SK-N-SH (cell line): ENCODE results near the gene EFCAB6. TPM values are rescaled to one million over a fixed set of nuclear protein-coding genes. Genes with fewer than 3 reads are reported as not detected.

Experiments
- CTCF ChIA-PET: fragments of 300-600, 350-600 bp; formaldehyde crosslinking; extraction: SDS; loops from one replicate; lab custom pipeline; 2021; lab: Yijun Ruan, JAX
- POLR2A ChIA-PET: fragments of 350-600 bp; sonication (Branson Sonifier 250); formaldehyde crosslinking; extraction: SDS; loops from one replicate; lab custom pipeline; 2020; ENCODE audit warnings: antibody characterized with exemption, inconsistent platforms; lab: Yijun Ruan, JAX
- DNase-seq: peaks from one replicate; pipeline ENCODE4 v3.0.0; 2012
- H2AFZ ChIP-seq: fragments of 200-600 bp; sonication (generic); 2 replicates; pipeline ENCODE4 v1.8.1; 2016; ENCODE audit warnings: antibody characterized with exemption, mild to moderate bottlenecking, low read depth
- H3F3A ChIP-seq: fragments of 200-600 bp; sonication (generic); replicated peaks from 2 replicates; pipeline ENCODE3; 2016; ENCODE audit warnings: antibody characterized with exemption, mild to moderate bottlenecking; ENCODE audit not compliant: insufficient read depth
- H3K27ac ChIP-seq, 2 experiments: fragments of 200-500 bp in 1 of 2; fragments of 200-600 bp in 1 of 2; sonication (Bioruptor generic) in 1 of 2; sonication (generic), shearing (Covaris generic) in 1 of 2; 2 replicates each; pipeline versions ENCODE4 v1.5.1 to v1.6.1; 2014 to 2016; ENCODE audit warnings: low read depth in 2 of 2, inconsistent platforms in 1 of 2, low read length in 1 of 2, mild to moderate bottlenecking in 1 of 2, mixed read lengths in 1 of 2
- H3K27me3 ChIP-seq: fragments of 200-600 bp; sonication (generic), shearing (Covaris generic); 2 replicates; pipeline ENCODE4 v1.6.1; 2016; ENCODE audit warnings: mixed run types; ENCODE audit not compliant: insufficient read depth
- H3K36me3 ChIP-seq, 2 experiments: fragments of 200-500 bp in 1 of 2; fragments of 200-600 bp in 1 of 2; sonication (Bioruptor generic) in 1 of 2; sonication (generic) in 1 of 2; replicated peaks in 1 of 2; 2 replicates each; pipeline versions ENCODE3 to v1.5.1; 2014 to 2016; ENCODE audit warnings: low read length in 1 of 2, mild to moderate bottlenecking in 1 of 2; ENCODE audit not compliant: insufficient read depth in 2 of 2, control insufficient read depth in 1 of 2
- H3K4me1 ChIP-seq, 2 experiments: fragments of 200-500 bp in 1 of 2; fragments of 200-600 bp in 1 of 2; sonication (Bioruptor generic) in 1 of 2; sonication (generic), shearing (Covaris generic) in 1 of 2; 2 replicates each; pipeline versions ENCODE4 v1.5.1 to v1.6.1; 2014 to 2016; ENCODE audit warnings: low read depth in 1 of 2, low read length in 1 of 2, mixed run types in 1 of 2; ENCODE audit not compliant: insufficient read depth in 2 of 2, control insufficient read depth in 1 of 2
- H3K4me2 ChIP-seq: fragments of 200-600 bp; sonication (generic), shearing (Covaris generic); 2 replicates; pipeline ENCODE4 v1.6.1; 2017; ENCODE audit warnings: mixed run types
- H3K4me3 ChIP-seq, 2 experiments: fragments of 200-500 bp in 1 of 2; fragments of 200-600 bp in 1 of 2; sonication (Bioruptor generic) in 1 of 2; sonication (generic), shearing (Covaris generic) in 1 of 2; 2 replicates each; pipeline versions ENCODE4 v1.5.1 to v1.8.1; 2014 to 2016; ENCODE audit warnings: low read depth in 2 of 2, inconsistent platforms in 1 of 2, low read length in 1 of 2, mild to moderate bottlenecking in 1 of 2, mixed read lengths in 1 of 2, moderate library complexity in 1 of 2
- H3K79me2 ChIP-seq: fragments of 200-600 bp; sonication (generic); 2 replicates; pipeline ENCODE4 v1.8.1; 2017; ENCODE audit warnings: mild to moderate bottlenecking; ENCODE audit not compliant: insufficient read depth
- H3K9ac ChIP-seq: fragments of 200-600 bp; sonication (generic); 2 replicates; pipeline ENCODE4 v1.6.1; 2017; ENCODE audit warnings: mixed run types
- H3K9me2 ChIP-seq: fragments of 200-600 bp; sonication (generic); 2 replicates; pipeline ENCODE4 v1.6.1; 2017; ENCODE audit warnings: mixed run types
- H3K9me3 ChIP-seq: fragments of 200-600 bp; sonication (generic); 2 replicates; pipeline ENCODE4 v1.6.1; 2017; ENCODE audit warnings: mixed run types, mild to moderate bottlenecking, moderate library complexity
- H4K20me1 ChIP-seq: fragments of 200-600 bp; sonication (generic); 2 replicates; pipeline ENCODE4 v1.6.1; 2017; ENCODE audit warnings: mild to moderate bottlenecking, mixed run types; ENCODE audit not compliant: insufficient read depth
- CHD2 ChIP-seq: fragments of 150-350 bp; IDR thresholded peaks from 2 replicates; pipeline ENCODE4 v1.6.1; 2018; ENCODE audit warnings: low read length; ENCODE audit not compliant: partially characterized antibody
- CTCF ChIP-seq: fragments of 200-600 bp; sonication (generic); IDR thresholded peaks from 2 replicates; pipeline ENCODE4 v1.6.1; 2017; ENCODE audit warnings: antibody characterized with exemption, mild to moderate bottlenecking, moderate library complexity
- EZH2phosphoT487 ChIP-seq: fragments of 200-600 bp; sonication (generic); IDR thresholded peaks from 2 replicates; pipeline ENCODE4 v1.6.1; 2017; ENCODE audit warnings: low read depth, mixed run types, mild to moderate bottlenecking, antibody characterized with exemption, moderate library complexity, borderline replicate concordance
- FOXM1 ChIP-seq: IDR thresholded peaks from 2 replicates; pipeline ENCODE4 v1.4.0; 2012; ENCODE audit warnings: low read depth, mild to moderate bottlenecking
- GABPA ChIP-seq: IDR thresholded peaks from 2 replicates; pipeline ENCODE4 v1.4.0; 2012; ENCODE audit warnings: low read depth, mild to moderate bottlenecking
- IRF3 ChIP-seq: fragments of 150-350 bp; IDR thresholded peaks from 2 replicates; pipeline ENCODE4 v1.6.1; 2016; ENCODE audit warnings: mild to moderate bottlenecking, low read depth, low read length
- JUND ChIP-seq: IDR thresholded peaks from 2 replicates; pipeline ENCODE4 v1.4.0; 2012
- MXI1 ChIP-seq: IDR thresholded peaks from 2 replicates; pipeline ENCODE4 v1.6.1; 2012; ENCODE audit warnings: mild to moderate bottlenecking, low read depth, low read length, improper control_type of control experiment
- RCOR1 ChIP-seq: fragments of 150-350 bp; IDR thresholded peaks from 2 replicates; pipeline ENCODE4 v1.6.1; 2017; ENCODE audit warnings: antibody characterized with exemption, low read length
- RXRA ChIP-seq: IDR thresholded peaks from 2 replicates; pipeline ENCODE4 v1.4.0; 2012; ENCODE audit warnings: low read depth, mild to moderate bottlenecking, borderline replicate concordance
- SIN3A ChIP-seq: IDR thresholded peaks from 2 replicates; pipeline ENCODE4 v1.6.1; 2012; ENCODE audit warnings: low read depth, mild to moderate bottlenecking, low read length, moderate library complexity, borderline replicate concordance
- TCF12 ChIP-seq: IDR thresholded peaks from 2 replicates; pipeline ENCODE4 v1.4.0; 2012
- TEAD4 ChIP-seq: IDR thresholded peaks from 2 replicates; pipeline ENCODE4 v1.4.0; 2012; ENCODE audit warnings: mild to moderate bottlenecking, borderline replicate concordance; ENCODE audit not compliant: insufficient read depth
- USF1 ChIP-seq: IDR thresholded peaks from 2 replicates; pipeline ENCODE4 v1.4.0; 2012; ENCODE audit warnings: low read depth, borderline replicate concordance
- WGBS: methylation state at CpG from one replicate; pipeline ENCODE4 v1.1.6; 2017; ENCODE audit warnings: low lambda C conversion rate; 5-methylcytosine and 5-hydroxymethylcytosine counted together
- polyA plus RNA-seq, 3 experiments: library from polyadenylated mRNA; depleted of rRNA; stranded (reverse); fragments of >200 nt; gene quantifications; 2 replicates each; pipeline ENCODE4 v1.2.3, GENCODE V29; 2012
- TF ChIP-seq, protein P1 (sequence below): IDR thresholded peaks from 2 replicates; pipeline ENCODE4 v1.6.1; 2012; ENCODE audit warnings: mild to moderate bottlenecking, low read depth, low read length, moderate library complexity
- TF ChIP-seq, protein P2 (sequence below): IDR thresholded peaks from 2 replicates; pipeline ENCODE4 v1.4.0; 2012; ENCODE audit warnings: low read depth, borderline replicate concordance
- TF ChIP-seq, protein P3 (sequence below): fragments of 150-350 bp; IDR thresholded peaks from 2 replicates; pipeline ENCODE4 v1.6.1; 2017; ENCODE audit warnings: antibody characterized with exemption, low read length, low read depth, borderline replicate concordance

EFCAB6 gene
- polyA plus RNA-seq, 1 of the 3 experiments (the other 2 are of a cell fraction): 0.46 TPM

DNA sequence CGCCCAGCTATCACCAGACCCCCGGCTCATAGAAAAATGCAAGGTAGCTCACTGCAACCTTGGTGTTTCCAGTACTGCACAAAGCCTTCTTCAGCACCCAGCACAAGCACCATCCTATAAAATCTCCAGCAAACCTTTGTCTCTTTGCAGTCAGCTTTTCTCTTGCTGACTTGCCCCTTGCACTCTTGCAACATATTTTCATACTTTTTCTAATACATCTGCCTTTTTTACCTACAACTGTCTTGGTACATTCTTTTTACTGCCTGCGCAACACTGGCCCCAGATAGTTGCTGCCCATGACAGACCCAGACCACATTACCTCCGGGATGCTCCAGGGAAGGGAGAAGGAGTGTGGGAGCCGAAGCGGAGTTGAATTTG lies 257.9 kb downstream of the EFCAB6 start:
- H3K4me3 ChIP-seq: no peak overlapping the region
- H3K27ac ChIP-seq: no peak overlapping the region
- no peaks in the 10 kb centered on the region for H3F3A ChIP-seq
- no peak overlapping the region for H2AFZ ChIP-seq
- DNase-seq: no peak
- H4K20me1 ChIP-seq: no peaks in the 10 kb centered on the region
- H3K27me3 ChIP-seq: no peaks in the 10 kb centered on the region
- CTCF ChIA-PET: no interaction called here
- no peaks in the 10 kb centered on the region for H3K4me1 ChIP-seq
- H3K9me3 ChIP-seq: no peaks in the 10 kb centered on the region
- no peak overlapping the region for H3K4me2 ChIP-seq
- TF ChIP-seq, protein P1, sequence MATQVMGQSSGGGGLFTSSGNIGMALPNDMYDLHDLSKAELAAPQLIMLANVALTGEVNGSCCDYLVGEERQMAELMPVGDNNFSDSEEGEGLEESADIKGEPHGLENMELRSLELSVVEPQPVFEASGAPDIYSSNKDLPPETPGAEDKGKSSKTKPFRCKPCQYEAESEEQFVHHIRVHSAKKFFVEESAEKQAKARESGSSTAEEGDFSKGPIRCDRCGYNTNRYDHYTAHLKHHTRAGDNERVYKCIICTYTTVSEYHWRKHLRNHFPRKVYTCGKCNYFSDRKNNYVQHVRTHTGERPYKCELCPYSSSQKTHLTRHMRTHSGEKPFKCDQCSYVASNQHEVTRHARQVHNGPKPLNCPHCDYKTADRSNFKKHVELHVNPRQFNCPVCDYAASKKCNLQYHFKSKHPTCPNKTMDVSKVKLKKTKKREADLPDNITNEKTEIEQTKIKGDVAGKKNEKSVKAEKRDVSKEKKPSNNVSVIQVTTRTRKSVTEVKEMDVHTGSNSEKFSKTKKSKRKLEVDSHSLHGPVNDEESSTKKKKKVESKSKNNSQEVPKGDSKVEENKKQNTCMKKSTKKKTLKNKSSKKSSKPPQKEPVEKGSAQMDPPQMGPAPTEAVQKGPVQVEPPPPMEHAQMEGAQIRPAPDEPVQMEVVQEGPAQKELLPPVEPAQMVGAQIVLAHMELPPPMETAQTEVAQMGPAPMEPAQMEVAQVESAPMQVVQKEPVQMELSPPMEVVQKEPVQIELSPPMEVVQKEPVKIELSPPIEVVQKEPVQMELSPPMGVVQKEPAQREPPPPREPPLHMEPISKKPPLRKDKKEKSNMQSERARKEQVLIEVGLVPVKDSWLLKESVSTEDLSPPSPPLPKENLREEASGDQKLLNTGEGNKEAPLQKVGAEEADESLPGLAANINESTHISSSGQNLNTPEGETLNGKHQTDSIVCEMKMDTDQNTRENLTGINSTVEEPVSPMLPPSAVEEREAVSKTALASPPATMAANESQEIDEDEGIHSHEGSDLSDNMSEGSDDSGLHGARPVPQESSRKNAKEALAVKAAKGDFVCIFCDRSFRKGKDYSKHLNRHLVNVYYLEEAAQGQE: no peak
- TF ChIP-seq JUND (no peak), IRF3 (no peak), TEAD4 (no peak), SIN3A (no peak), USF1 (no peak), RCOR1 (no peak), TCF12 (no peak), CHD2 (no peak), FOXM1 (no peak), RXRA (no peak), CTCF (no peak), EZH2phosphoT487 (no peak), MXI1 (no peak), GABPA (no peak)
- TF ChIP-seq, protein P2, sequence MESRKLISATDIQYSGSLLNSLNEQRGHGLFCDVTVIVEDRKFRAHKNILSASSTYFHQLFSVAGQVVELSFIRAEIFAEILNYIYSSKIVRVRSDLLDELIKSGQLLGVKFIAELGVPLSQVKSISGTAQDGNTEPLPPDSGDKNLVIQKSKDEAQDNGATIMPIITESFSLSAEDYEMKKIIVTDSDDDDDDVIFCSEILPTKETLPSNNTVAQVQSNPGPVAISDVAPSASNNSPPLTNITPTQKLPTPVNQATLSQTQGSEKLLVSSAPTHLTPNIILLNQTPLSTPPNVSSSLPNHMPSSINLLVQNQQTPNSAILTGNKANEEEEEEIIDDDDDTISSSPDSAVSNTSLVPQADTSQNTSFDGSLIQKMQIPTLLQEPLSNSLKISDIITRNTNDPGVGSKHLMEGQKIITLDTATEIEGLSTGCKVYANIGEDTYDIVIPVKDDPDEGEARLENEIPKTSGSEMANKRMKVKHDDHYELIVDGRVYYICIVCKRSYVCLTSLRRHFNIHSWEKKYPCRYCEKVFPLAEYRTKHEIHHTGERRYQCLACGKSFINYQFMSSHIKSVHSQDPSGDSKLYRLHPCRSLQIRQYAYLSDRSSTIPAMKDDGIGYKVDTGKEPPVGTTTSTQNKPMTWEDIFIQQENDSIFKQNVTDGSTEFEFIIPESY: no peak
- TF ChIP-seq, protein P3, sequence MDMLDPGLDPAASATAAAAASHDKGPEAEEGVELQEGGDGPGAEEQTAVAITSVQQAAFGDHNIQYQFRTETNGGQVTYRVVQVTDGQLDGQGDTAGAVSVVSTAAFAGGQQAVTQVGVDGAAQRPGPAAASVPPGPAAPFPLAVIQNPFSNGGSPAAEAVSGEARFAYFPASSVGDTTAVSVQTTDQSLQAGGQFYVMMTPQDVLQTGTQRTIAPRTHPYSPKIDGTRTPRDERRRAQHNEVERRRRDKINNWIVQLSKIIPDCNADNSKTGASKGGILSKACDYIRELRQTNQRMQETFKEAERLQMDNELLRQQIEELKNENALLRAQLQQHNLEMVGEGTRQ: no peak
- TF ChIP-seq, all 33 proteins: peak for 0
- Histone ChIP-seq H3K79me2 (no peaks in the 10 kb centered on the region), H3K9ac (no peak overlapping the region), H3K9me2 (no peaks in the 10 kb centered on the region), H3K36me3 (no peaks in the 10 kb centered on the region)
- POLR2A ChIA-PET: no interaction called here
- WGBS: 65% methylated on average over 6 of the region's 6 CpGs
